Measurements from ENCODE around the gene ACSS1. TPM values are rescaled to one million over a fixed set of nuclear protein-coding genes. Genes with fewer than 3 reads are reported as not detected.
"Not testable (repeated sequence)": the region's sequence is repeated elsewhere in the genome, so short reads cannot be mapped to it uniquely, and the experiment has no call there.

Gene ACSS1
- total RNA-seq, 4 donors from 2014 or later = 33.7 to 42.3 (median 38.4) TPM

DNA sequence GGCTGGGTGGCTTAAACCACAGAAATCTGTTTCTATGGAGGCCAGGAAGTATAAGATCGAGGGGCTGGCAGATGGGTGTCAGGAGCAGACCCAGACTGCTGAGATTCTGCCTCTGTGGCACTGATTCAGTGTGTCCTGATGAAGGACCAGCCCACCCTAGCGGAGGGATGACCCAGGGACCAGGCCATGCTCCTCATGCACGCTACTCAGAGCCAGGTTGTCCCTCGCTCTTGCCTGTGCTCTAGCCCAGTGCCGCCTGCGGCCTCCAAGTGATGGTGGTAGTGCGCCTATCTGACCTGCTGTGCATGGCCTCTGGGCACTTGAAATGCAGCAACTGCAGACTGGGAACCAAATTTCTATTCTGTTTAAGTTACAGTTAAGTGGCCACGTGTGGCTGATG lies 52.3 kb downstream of the ACSS1 start:
- intact Hi-C loops (cut with DNase I; ENCODE audit: low total_unique reads) = no loop called here
- H3K4me3 ChIP-seq (ENCODE audit: low read depth, poor library complexity, severe bottlenecking) = no peak overlapping the region
- 85 to 92% methylated on average over 8 of the region's 8 CpGs for WGBS, 2 donors
- peak in 1 of 2 donors; percentile 78 for DNase-seq (ENCODE audit: low spot score in 2 of 2)
- TF ChIP-seq, protein P1, sequence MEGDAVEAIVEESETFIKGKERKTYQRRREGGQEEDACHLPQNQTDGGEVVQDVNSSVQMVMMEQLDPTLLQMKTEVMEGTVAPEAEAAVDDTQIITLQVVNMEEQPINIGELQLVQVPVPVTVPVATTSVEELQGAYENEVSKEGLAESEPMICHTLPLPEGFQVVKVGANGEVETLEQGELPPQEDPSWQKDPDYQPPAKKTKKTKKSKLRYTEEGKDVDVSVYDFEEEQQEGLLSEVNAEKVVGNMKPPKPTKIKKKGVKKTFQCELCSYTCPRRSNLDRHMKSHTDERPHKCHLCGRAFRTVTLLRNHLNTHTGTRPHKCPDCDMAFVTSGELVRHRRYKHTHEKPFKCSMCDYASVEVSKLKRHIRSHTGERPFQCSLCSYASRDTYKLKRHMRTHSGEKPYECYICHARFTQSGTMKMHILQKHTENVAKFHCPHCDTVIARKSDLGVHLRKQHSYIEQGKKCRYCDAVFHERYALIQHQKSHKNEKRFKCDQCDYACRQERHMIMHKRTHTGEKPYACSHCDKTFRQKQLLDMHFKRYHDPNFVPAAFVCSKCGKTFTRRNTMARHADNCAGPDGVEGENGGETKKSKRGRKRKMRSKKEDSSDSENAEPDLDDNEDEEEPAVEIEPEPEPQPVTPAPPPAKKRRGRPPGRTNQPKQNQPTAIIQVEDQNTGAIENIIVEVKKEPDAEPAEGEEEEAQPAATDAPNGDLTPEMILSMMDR (IDR thresholded peaks at IDR 0.05) = no peak
- TF ChIP-seq POLR2A (IDR thresholded peaks at IDR 0.05) = no peak

DNA sequence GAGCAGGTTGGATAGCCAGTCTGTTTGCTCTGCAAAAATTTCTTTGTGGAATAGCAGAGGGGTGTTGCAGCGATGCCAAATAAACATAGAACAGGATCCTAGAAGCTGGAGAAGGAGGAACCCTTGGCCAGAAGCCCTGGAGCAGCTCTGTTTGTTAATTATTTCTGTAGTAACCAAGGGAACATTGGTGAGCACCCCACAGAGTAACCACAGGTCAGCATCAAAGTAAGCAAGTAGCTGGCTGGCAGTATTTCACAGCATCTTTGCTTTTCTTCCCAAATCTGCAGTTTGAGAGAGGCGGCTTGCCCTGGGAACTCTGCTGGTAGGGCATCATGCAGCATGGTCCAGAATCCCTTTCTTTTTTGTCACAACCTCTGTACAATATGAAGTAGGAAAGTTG lies 52.7 kb downstream of the ACSS1 start:
- 52 to 62% methylated on average over 2 of the region's 2 CpGs for WGBS, 2 donors
- H3K4me3 ChIP-seq (ENCODE audit: low read depth, poor library complexity, severe bottlenecking) = no peak overlapping the region
- DNase-seq (ENCODE audit: low spot score in 2 of 2) = peak in 1 of 2 donors; percentile 77
- TF ChIP-seq, protein P1 (IDR thresholded peaks at IDR 0.05) = no peak
- TF ChIP-seq POLR2A (IDR thresholded peaks at IDR 0.05) = no peak
- intact Hi-C loops (cut with DNase I; ENCODE audit: low total_unique reads) = no loop called here

DNA sequence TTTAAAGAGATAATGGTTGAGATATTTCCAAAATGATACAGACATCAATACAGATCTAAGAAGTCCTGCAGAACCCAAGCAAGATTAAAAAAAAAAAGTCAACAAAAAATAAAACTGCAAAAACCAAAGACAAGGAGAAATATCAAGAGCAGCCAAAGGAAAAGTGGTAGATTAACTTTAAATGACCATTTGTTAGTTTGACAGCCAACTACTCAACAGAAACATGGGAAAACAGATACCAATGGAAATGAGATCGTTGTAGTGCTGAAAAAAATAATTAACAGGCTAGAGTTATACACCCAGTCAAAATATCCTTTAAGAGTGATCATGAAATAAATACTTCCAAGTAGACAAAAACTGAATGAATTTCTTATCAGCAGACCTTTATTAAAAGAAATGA lies 54.9 kb downstream of the ACSS1 start:
- TF ChIP-seq POLR2A (IDR thresholded peaks at IDR 0.05) = no peak
- TF ChIP-seq, protein P1 (IDR thresholded peaks at IDR 0.05) = no peak
- WGBS, 2 donors = 74 to 94% methylated on average over 1 of the region's 1 CpG
- no peak overlapping the region for H3K4me3 ChIP-seq (ENCODE audit: low read depth, poor library complexity, severe bottlenecking)
- DNase-seq (ENCODE audit: low spot score in 2 of 2) = no peak
- intact Hi-C loops (cut with DNase I; ENCODE audit: low total_unique reads) = no loop called here

DNA sequence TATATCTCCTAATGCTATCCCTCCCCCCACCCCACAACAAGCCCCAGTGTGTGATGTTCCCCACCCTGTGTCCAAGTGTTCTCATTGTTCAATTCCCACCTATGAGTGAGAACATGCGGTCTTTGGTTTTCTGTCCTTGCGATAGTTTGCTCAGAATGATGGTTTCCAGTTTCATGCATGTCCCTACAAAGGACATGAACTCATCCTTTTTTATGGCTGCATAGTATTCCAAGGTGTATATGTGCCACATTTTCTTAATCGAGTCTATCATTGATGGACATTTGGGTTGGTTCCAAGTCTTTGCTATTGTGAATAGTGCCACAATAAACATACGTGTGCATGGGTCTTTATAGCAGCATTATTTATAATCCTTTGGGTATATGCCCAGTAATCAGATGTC lies 56.6 kb downstream of the ACSS1 start:
- H3K4me3 ChIP-seq (ENCODE audit: low read depth, poor library complexity, severe bottlenecking); intact Hi-C loops (cut with DNase I; ENCODE audit: low total_unique reads); DNase-seq (ENCODE audit: low spot score in 2 of 2): not testable (repeated sequence)
- 95 to 98% methylated on average over 4 of the region's 4 CpGs for WGBS, 2 donors

DNA sequence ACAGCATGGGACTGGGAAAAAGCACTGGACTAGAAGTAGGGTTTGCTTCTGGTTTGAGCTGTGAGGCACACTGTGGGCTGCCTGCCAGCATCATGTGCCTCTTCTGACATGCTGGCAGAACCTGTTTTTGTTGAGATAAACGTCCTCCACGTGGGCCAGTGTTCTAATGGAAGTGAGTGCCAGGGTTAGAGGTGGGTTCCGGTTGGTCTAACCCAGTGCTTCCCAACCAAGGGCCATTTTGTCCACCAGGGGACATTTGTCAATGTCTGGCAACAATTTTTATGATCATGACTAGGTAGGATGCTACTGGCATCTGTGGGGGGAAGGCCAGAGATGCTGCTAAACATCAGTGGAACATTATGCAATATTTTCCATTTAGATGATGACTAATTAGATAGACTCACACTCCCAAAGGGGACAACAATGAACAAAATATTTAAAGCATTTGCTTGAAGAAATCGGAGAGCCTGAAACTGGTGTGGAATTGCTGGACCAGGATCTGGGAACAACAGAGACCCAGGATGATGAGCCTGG lies 57.6 kb downstream of the ACSS1 start:
- H3K4me3 ChIP-seq (ENCODE audit: low read depth, poor library complexity, severe bottlenecking) = no peak overlapping the region
- DNase-seq (ENCODE audit: low spot score in 2 of 2) = peak; percentile 90 to 96

DNA sequence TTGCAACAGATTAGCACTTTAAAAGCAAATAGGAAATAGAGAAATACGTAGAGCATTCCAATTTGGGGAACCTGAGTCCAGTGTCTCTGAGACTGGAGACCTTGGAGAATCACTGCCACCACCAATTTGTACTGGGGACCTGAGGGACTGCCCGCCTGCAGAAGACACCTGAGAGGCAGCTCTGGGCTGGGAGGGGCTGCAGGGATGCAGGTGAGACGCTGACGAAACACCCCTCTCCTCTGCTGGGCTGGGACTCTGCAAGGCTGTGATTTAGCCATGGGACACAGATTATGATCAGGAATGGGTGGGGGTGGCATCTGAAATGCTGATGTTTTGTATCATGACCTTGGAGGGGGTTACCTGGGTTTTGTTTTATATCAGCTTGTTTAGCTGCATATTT lies 58.4 kb downstream of the ACSS1 start:
- DNase-seq (ENCODE audit: low spot score in 2 of 2) = peak in 1 of 2 donors; percentile 74
- intact Hi-C loops (cut with DNase I; ENCODE audit: low total_unique reads) = loop anchor here (10.0 kb wide), 2 partner anchors 395 to 695 kb away; partner anchors contain the start of genes ABHD12 and ZNF337
- no peak overlapping the region for H3K4me3 ChIP-seq (ENCODE audit: low read depth, poor library complexity, severe bottlenecking)
- 78 to 84% methylated on average over 4 of the region's 4 CpGs for WGBS, 2 donors
- TF ChIP-seq, protein P1 (IDR thresholded peaks at IDR 0.05) = no peak
- no peak for TF ChIP-seq POLR2A (IDR thresholded peaks at IDR 0.05)

More for the DNA sequence above, 57.6 kb downstream of the ACSS1 start:
- intact Hi-C loops (cut with DNase I; ENCODE audit: low total_unique reads) = no loop called here
- no peak for TF ChIP-seq POLR2A (IDR thresholded peaks at IDR 0.05)
- TF ChIP-seq, protein P1 (IDR thresholded peaks at IDR 0.05) = no peak
- 17 to 22% methylated on average over 4 of the region's 4 CpGs for WGBS, 2 donors
